ENCODE results near the gene BCAS1.

BCAS1 gene

DNA sequence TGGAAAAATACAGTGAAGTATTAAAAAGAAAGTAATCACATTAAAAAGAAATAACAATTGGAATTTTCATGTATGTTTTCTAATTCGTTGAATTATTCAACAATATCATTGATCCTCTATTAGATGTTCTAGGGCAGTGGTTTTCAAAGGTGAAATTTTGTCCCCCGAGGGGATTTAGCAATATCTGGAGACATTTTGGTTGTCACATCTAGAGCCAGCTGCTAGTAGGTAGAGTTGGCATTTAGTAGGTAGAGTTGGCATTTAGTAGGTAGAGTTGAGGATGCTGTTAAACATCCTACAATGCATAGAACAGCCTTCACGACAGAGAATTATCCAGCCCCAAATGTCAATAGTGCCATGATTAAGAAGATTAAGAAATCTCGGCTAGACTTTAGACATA lies 173.7 kb downstream of the BCAS1 start:
- Histone ChIP-seq H3K27me3 (ENCODE audit: low read depth, low read length) (peaks cover 9% of the 10 kb centered on the region; the same call in 1 of the 2 replicates), H3K4me3 (ENCODE audit: low read length) (no peak overlapping the region), H3K4me1 (ENCODE audit: low read length) (peaks cover 29% of the 10 kb centered on the region), H2AFZ (ENCODE audit: low read depth, low read length) (no peak overlapping the region), H3K79me2 (ENCODE audit: low read length) (no peaks in the 10 kb centered on the region), H3K36me3 (replicated peaks; ENCODE audit: low read depth, low read length) (no peaks in the 10 kb centered on the region), H3K4me2 (ENCODE audit: low read length) (no peak overlapping the region), H3K9ac (ENCODE audit: low read length) (no peak overlapping the region), H3K9me3 (ENCODE audit: insufficient read depth, low read length) (no peaks in the 10 kb centered on the region; the same call in 1 of the 2 replicates), H4K20me1 (ENCODE audit: insufficient read depth, low read length) (no peaks in the 10 kb centered on the region), H3K27ac (ENCODE audit: low read length) (no peak overlapping the region)
- TF ChIP-seq EZH2phosphoT487 (IDR thresholded peaks at IDR 0.05; ENCODE audit: low read depth): no peak
- TF ChIP-seq, protein P1, sequence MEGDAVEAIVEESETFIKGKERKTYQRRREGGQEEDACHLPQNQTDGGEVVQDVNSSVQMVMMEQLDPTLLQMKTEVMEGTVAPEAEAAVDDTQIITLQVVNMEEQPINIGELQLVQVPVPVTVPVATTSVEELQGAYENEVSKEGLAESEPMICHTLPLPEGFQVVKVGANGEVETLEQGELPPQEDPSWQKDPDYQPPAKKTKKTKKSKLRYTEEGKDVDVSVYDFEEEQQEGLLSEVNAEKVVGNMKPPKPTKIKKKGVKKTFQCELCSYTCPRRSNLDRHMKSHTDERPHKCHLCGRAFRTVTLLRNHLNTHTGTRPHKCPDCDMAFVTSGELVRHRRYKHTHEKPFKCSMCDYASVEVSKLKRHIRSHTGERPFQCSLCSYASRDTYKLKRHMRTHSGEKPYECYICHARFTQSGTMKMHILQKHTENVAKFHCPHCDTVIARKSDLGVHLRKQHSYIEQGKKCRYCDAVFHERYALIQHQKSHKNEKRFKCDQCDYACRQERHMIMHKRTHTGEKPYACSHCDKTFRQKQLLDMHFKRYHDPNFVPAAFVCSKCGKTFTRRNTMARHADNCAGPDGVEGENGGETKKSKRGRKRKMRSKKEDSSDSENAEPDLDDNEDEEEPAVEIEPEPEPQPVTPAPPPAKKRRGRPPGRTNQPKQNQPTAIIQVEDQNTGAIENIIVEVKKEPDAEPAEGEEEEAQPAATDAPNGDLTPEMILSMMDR (IDR thresholded peaks at IDR 0.05; ENCODE audit: low read depth, low read length): no peak

- H3K27me3 ChIP-seq (ENCODE audit: low read depth, low read length): peaks cover 9% of the 10 kb centered on the region; the same call in 1 of the 2 replicates
- H3K27ac ChIP-seq (ENCODE audit: low read length): no peak overlapping the region
- no peaks in the 10 kb centered on the region for H3K79me2 ChIP-seq (ENCODE audit: low read length)
- H3K4me3 ChIP-seq (ENCODE audit: low read length): no peak overlapping the region
- TF ChIP-seq EZH2phosphoT487 (IDR thresholded peaks at IDR 0.05; ENCODE audit: low read depth): no peak
- TF ChIP-seq, protein P1 (IDR thresholded peaks at IDR 0.05; ENCODE audit: low read depth, low read length): no peak
- no peak overlapping the region for H3K4me2 ChIP-seq (ENCODE audit: low read length)
- peaks cover 27% of the 10 kb centered on the region for H3K4me1 ChIP-seq (ENCODE audit: low read length)
- H3K9ac ChIP-seq (ENCODE audit: low read length): no peak overlapping the region
- no peaks in the 10 kb centered on the region for H4K20me1 ChIP-seq (ENCODE audit: insufficient read depth, low read length)
- H3K36me3 ChIP-seq (replicated peaks; ENCODE audit: low read depth, low read length): no peaks in the 10 kb centered on the region
- H3K9me3 ChIP-seq (ENCODE audit: insufficient read depth, low read length): no peaks in the 10 kb centered on the region; the same call in 1 of the 2 replicates
- H2AFZ ChIP-seq (ENCODE audit: low read depth, low read length): no peak overlapping the region
Measured at GRCh38 chr20:53896041-53896440, 174.4 kb downstream of the BCAS1 start.

DNA sequence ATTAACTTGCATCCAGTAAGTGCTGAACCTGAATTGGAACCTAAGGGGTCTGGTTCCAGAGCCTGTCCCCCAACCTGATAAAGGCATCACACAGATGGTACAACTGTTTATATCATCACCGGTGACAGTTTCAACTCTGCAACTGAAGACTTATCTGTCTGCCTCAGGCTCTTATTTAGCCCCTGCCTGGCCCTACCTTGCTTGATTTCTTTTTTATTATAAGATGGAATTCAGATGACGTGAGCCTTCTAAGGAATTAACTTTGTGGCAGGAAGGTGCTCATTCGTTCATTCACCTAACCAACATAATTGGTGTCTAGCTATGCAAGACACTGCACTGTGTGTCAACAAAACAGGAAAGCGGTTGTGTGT lies 175.0 kb downstream of the BCAS1 start:
- Histone ChIP-seq H3K27me3 (ENCODE audit: low read depth, low read length) (peaks cover 9% of the 10 kb centered on the region; the same call in 1 of the 2 replicates), H3K4me2 (ENCODE audit: low read length) (no peak overlapping the region), H3K4me1 (ENCODE audit: low read length) (peaks cover 21% of the 10 kb centered on the region), H3K27ac (ENCODE audit: low read length) (no peak overlapping the region), H3K9me3 (ENCODE audit: insufficient read depth, low read length) (no peaks in the 10 kb centered on the region; the same call in 1 of the 2 replicates), H4K20me1 (ENCODE audit: insufficient read depth, low read length) (no peaks in the 10 kb centered on the region), H3K9ac (ENCODE audit: low read length) (no peak overlapping the region), H3K79me2 (ENCODE audit: low read length) (no peaks in the 10 kb centered on the region), H2AFZ (ENCODE audit: low read depth, low read length) (no peak overlapping the region), H3K36me3 (replicated peaks; ENCODE audit: low read depth, low read length) (no peaks in the 10 kb centered on the region), H3K4me3 (ENCODE audit: low read length) (no peak overlapping the region)
- TF ChIP-seq, protein P1 (IDR thresholded peaks at IDR 0.05; ENCODE audit: low read depth, low read length): no peak
- no peak for TF ChIP-seq EZH2phosphoT487 (IDR thresholded peaks at IDR 0.05; ENCODE audit: low read depth)

GRCh38 chr20:53894707-53895384 lies 175.5 kb downstream of the BCAS1 start:
- no peaks in the 10 kb centered on the region for H3K36me3 ChIP-seq (replicated peaks; ENCODE audit: low read depth, low read length)
- H3K9ac ChIP-seq (ENCODE audit: low read length): no peak overlapping the region
- H2AFZ ChIP-seq (ENCODE audit: low read depth, low read length): no peak overlapping the region
- H4K20me1 ChIP-seq (ENCODE audit: insufficient read depth, low read length): no peaks in the 10 kb centered on the region
- no peaks in the 10 kb centered on the region for H3K79me2 ChIP-seq (ENCODE audit: low read length)
- H3K27me3 ChIP-seq (ENCODE audit: low read depth, low read length): peaks cover 9% of the 10 kb centered on the region; the same call in 1 of the 2 replicates
- H3K9me3 ChIP-seq (ENCODE audit: insufficient read depth, low read length): no peaks in the 10 kb centered on the region; the same call in 1 of the 2 replicates
- H3K4me2 ChIP-seq (ENCODE audit: low read length): no peak overlapping the region
- H3K4me3 ChIP-seq (ENCODE audit: low read length): no peak overlapping the region
- H3K27ac ChIP-seq (ENCODE audit: low read length): no peak overlapping the region
- TF ChIP-seq EZH2phosphoT487 (IDR thresholded peaks at IDR 0.05; ENCODE audit: low read depth): no peak
- TF ChIP-seq, protein P1 (IDR thresholded peaks at IDR 0.05; ENCODE audit: low read depth, low read length): no peak
- peaks cover 16% of the 10 kb centered on the region for H3K4me1 ChIP-seq (ENCODE audit: low read length)

Measured in OCI-LY3 (cell line).